NCI-H446 treated with DMSO at 0.1 percent for 48 hours (cell line): ENCODE measurements around the gene FAM219A.
A peak's percentile ranks its signal among the peaks of the same experiment; 100 is the strongest.
"Not testable (repeated sequence)": the region's sequence is repeated elsewhere in the genome, so short reads cannot be mapped to it uniquely, and the experiment has no call there.

Experiments used
- DNase-seq: peaks from one replicate; lab custom pipeline; 2025; lab: John Stamatoyannopoulos, UW

FAM219A gene

GRCh38 chr9:34376596-34377403 is 81.6 kb downstream of the FAM219A start, which contains the start of gene MYORG:
Gene MYORG, minus strand, starts transcription at chr9:34376898. Its CDS starts 3,955 bp downstream, at chr9:34372943.
- peak; percentile 87 for DNase-seq

DNA sequence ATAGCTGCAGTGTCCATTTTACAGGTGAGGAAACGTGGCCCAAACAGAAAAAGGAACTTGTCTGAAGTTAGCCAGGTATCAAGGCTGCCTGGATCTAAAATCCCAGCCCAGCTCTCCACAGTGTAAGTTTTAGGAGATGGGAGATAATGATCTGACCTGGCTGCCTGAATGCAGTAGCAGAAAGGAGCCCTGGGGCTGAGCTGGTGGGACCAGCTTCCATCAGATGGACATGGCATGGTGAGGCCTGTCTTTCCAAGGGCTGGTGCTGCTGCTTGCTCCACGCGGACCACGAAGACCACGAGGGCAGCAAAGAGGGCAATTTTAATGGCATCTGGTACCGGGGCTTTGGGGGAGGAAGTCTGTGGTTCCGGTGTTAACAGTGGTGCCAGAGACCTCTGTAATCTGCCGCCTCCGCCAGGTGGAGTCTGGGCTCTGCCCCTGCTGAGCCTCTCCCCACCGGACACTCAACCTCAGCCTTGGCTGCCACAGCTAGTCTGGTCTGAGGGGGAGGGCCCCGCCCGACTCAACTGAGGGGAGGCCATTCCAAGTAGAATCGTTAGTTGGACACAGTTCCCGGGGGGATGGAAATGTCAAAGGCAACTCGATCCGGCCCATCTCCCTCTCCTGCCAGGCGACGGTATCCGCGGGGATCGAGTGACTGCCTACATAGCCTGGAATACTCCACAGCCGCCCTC is 82.3 kb downstream of the FAM219A start:
- no peak for DNase-seq

DNA sequence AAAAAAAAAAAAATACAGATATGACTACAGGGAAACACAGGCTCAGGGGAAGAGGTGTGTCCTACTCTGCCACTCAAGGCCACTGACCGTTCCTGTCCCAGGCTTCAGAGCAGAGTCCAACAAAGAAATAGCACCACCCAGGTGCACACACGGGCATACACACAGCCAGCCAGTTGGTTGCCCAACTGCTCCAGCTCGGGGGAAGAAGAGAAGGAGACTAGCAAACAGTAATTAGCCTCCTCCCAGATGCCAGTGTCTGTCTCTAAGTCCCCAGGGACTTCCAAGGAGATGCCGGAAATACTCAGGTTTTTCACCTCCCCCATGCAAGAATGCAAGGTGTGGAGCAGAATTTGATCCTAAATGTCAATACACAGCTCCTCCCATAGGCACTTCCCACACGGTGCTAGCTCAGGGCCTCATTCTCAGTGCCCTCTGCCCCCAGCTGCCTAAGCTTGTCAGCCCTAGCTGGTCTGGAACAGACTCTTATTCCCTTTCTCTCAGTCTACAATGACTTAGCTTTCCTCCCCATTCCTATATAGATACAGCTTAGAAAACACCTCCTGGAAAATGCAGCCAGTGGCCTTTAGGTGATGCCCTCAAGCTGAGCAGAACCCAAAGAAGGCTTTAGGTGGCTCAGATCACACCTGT is 83.3 kb downstream of the FAM219A start:
- peak; percentile 3 for DNase-seq

- no peak for DNase-seq
Measured at GRCh38 chr9:34374339-34374738, 84.0 kb downstream of the FAM219A start.

DNA sequence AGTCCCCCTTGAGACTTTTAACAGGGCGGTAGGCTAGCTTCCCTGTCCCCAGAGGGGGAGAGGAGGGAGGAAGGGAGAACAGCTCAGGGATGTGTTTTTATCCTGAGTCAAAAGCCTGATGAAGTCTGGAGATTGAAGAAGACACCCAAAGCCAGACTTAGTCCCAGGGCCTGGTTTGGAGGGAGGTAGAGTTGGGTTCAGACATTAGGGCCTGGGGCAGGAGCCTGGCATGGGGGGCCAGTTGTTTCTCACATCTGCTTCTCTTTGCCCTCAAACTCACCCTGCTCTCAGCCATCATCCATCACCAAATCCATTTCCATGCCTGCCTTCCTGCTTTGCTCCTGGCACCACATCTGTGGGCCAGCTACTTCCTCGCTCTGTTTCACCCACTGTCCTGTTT is 84.6 kb downstream of the FAM219A start:
- DNase-seq, result no peak

DNA sequence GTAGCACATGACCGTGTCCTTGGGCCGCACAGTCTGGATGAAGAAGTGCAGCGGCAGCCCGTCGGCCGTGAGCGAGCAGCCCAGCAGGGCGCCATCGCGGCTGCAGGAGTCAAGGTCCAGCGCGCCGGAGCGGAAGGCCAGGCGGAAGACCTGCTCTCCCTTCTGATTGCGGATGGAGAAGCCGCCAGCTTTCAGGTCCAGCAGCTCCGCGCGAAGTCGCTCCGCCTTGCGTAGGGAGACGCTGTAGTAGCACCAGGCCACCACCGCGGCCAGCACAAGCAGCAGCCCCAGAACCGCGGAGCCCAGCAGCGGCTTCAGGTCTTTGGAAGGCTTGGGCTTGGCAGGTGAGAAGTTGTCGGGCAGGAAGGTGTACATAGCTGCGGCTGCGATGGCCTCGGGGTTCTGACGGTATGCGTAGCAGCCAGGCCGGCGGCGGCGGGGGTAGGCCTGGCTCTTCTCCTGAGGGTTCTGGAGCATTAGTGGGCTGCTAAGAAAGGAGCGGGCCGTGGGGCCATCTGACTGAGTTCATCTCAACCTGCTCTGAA is 85.8 kb downstream of the FAM219A start:
- no peak for DNase-seq

GRCh38 chr9:34371886-34372466 is 86.4 kb downstream of the FAM219A start:
- no peak for DNase-seq

DNA sequence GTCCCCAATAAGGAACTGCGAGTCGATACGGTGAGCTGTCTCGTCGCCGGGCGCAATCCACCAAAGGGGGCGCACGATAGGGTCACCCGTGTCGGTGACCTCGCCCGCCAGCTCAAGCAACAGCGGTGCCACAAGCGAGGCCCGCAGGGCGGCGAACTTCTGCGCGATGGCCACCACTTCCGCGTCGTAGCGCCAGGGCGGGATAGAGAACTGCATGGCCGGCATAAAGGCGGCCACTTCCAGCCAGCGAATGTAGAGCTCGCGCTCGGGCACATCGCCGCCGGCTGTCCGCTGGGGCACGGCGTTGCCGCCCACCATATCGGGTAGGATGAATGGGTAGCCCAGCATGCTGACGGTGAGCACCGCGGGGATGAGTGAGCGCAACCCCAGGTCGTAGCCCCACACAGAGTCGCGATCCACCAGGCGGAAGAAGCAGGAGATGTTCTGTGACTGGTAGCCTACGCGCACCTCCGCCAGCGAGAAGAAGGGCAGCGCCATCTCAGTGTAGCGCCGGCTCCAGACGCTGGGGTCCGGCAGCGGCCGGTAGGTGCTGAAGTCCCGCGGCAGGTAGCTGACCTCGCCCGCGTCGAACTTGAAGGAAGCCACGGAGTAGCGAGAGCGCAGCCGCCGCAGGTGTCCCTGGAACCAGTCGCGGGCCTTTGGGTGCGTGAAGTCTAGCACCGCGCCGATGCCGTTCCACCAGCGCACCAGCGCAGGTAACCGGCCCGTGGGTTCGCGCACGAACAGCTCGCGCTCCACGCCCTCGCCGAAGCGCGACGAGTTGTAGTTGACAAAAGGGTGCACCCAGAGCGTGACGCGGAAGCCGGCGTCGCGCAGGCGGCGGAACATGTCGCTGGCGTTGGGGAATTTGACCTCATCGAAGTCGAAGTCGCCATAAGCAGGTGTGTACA is 87.1 kb downstream of the FAM219A start:
- DNase-seq, result no peak

DNA sequence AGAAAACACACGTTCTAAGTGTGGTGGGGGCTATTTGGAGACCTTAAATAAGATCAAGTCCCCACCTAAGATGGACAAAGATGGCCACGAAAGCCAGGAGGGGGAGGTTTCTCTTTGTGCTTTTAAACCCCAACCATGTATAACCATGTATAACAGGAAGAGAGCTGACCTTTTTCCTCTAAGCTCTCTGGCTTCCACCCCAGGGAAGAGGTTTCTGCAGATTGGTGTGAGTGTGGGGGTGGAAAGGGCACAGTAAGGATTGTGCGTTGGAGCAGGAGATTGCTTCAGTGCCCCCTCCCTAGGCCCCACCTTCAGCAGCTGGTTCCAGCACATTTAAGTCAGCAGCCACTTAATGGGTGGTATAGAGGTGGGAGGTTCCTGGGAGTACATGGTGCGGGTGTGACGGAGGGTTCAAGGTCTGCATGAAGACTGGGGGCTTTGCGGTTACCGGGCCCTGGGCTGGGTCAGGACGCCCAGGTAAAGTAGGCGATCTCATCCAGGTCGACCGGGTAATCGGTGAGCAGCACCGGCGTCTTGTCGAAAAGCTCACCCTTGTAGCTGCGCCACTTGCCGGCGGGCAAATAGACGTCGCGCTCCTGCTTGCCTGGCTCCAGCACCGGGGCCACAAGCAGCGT is 87.9 kb downstream of the FAM219A start:
- no peak for DNase-seq

DNA sequence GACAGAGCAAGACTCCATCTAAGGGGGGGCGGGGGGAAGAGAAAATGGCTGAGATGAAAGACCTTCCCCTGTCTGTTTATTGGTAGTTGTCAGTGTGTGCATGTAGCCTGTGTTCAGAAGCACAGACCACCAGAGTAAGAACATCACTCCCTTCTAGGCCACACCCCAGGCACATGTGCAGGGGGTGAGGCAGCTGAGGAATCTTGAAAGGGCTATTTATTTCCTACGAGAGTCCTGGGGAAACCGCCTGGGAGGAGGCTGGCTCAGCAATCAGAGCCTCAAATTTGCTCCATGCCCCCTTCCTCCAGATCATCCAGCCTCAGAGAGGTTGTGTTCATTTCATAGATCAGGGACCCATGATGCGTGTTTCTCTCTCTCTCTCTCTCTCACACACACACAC is 88.7 kb downstream of the FAM219A start:
- DNase-seq, result no peak

GRCh38 chr9:34368796-34369195 is 89.6 kb downstream of the FAM219A start:
- DNase-seq, result not testable (repeated sequence)

GRCh38 chr9:34367751-34368410 is 90.5 kb downstream of the FAM219A start:
- not testable (repeated sequence) for DNase-seq

- no peak for DNase-seq
Measured at GRCh38 chr9:34366365-34366764, 92.0 kb downstream of the FAM219A start.

- no peak for DNase-seq
Measured at GRCh38 chr9:34365282-34365681, 93.1 kb downstream of the FAM219A start.

DNA sequence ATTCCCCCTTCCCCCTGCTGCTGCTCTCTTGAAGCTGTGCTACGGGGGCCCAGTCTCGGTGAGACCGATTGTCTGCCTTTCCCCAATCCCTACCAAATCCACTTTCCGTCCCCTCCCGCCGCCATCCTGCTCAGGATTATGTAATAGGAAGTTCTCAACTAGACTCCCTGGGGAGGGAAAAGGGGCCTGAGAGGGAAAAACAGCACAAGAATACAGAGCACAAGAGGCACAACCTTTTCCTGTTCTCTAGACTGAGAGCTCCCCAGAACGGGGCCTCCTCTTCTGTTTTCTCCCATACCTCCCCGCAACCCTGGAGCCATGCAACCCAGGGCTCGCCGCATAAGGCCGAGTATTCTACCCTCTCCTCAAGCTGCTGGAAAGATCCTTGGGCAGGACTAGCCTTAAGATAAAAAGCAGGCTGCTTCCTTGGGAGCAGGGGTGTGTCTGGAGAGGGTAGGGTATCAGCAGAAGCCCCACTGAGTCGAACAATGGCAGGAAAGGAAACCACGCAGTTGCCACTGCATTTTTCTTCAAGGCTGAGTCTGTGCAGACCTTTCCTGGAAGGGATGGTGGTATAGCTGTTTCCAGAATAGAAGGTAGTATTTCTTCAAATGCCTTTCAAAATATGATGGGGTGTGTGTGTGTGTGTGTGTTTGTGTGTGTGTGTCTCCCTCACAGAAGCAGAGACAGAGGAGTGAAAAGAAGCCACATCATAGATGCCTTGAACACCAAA is 94.6 kb downstream of the FAM219A start:
- DNase-seq, result no peak

GRCh38 chr9:34362614-34363214 is 95.7 kb downstream of the FAM219A start:
- no peak for DNase-seq

GRCh38 chr9:34352957-34353356 is 105.4 kb downstream of the FAM219A start:
- not testable (repeated sequence) for DNase-seq

- DNase-seq, result not testable (repeated sequence)
Measured at GRCh38 chr9:34352122-34352652, 106.2 kb downstream of the FAM219A start.

DNA sequence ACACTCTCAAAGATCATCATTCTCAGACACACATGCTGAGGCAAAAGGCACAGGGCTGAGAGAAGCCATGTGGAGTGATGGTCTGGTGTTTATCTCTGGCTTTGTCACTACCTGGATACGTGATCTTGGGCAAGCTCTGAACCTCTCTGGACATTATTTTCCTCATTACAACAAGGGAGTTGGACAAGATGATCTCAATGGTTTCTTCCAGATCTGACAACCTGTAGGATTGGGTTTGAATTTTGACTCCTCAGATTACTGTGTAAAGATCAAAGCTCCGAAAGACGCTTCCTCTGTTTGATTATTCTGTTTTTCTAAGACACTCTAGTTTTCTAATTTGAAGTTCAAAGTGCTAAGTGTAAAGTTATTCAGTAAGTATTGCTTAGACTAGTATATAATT is 109.0 kb downstream of the FAM219A start:
- DNase-seq, result no peak
